Measurements from ENCODE around the gene ING5.

DNA sequence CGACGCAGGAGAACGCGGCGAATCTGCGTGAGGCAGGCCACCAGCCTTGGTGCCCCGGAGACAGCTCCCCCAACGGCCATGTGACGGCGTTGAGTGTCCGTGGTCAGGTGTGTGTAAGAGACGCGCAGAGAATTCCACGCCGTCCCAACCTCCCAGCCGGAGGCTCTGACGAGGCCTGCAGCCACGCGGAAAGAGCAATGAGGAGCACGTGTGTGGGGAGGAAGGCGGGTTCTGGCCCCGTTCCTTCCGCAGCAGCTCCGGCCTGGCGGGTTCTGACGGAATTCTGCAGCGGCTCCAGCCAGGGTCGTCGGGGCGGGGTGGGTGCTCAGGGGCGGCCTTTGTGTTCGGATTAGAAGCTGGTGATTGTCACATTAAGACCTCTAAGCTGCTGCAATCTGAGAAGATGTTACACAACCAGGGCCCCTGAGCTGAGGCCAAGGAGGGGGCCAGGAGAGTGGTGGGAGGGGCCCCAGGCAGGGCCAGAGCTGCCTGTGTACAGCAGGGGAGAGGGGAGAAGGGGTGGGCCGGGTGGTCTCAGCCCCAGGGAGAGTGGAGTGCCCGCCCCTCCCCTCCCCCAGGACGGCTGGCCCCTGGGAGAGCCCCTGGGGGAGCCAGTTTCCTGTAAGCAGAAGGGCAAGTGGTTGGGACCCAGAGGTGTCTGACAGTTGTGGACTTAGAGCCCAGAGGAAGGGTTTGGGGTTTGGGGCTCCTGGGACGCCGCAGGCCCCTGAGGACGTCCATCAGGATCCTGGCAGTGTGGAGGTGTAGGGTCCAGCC lies 69.6 kb downstream of the ING5 start:
- TF ChIP-seq GATA2 (IDR thresholded peaks at IDR 0.05; ENCODE audit: low read depth, low read length) = no peak
- TF ChIP-seq GATA3 (IDR thresholded peaks at IDR 0.05; ENCODE audit: low read depth, low read length) = no peak

All from SH-SY5Y (cell line).